ENCODE measurements around the gene TMEM135. TPM values are rescaled to one million over a fixed set of nuclear protein-coding genes. Genes with fewer than 3 reads are reported as not detected.

TMEM135 gene
- total RNA-seq, 1 experiment from 2014 or later: 14.0 TPM

DNA sequence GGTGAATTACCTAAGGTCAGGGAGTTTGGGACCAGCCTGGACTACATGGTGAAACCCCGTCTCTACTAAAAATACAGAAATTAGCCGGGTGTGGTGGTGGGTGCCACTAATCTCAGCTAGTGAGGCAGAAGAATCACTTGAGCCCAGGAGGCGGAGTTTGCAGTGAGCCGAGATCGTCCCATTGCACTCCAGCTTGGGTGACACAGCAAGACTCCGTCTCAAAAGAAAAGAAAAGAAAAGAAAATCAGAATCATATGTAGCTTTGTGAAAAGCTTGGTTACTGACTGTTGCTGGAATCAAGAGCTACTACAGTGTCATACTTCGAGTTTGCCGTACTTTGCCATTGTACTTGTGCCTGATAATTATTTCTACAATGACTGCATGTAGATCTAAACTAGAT lies 4.2 kb upstream of the TMEM135 start:
- Histone ChIP-seq H3K4me2 (ENCODE audit: low read length) (no peak overlapping the region), H3K79me2 (ENCODE audit: low read length) (peaks cover 8% of the 10 kb centered on the region), H3K4me3 (ENCODE audit: low read length) (no peak overlapping the region), H3K9me2 (replicated peaks; ENCODE audit: low read length) (no peaks in the 10 kb centered on the region), H3K27me3 (ENCODE audit: low read length) (no peaks in the 10 kb centered on the region), H3F3A (ENCODE audit: low read length, unreplicated experiment) (peaks cover 4% of the 10 kb centered on the region), H3K4me1 (ENCODE audit: insufficient read depth, low read length) (peaks cover 28% of the 10 kb centered on the region), H2AFZ (ENCODE audit: low read length) (no peak overlapping the region), H3K9ac (ENCODE audit: low read length) (no peak overlapping the region), H3K36me3 (ENCODE audit: low read depth, low read length) (no peaks in the 10 kb centered on the region), H4K20me1 (ENCODE audit: low read length) (no peaks in the 10 kb centered on the region), H3K9me3 (ENCODE audit: low read length) (no peaks in the 10 kb centered on the region), H3K27ac (ENCODE audit: low read length) (no peak overlapping the region)
- BruUV-seq (replicated peaks): no TSS peak
- ChIA-PET CTCF (no interaction called here), POLR2A (ENCODE audit: unreplicated experiment) (interaction anchor here (0.6 kb wide), 1 partner anchor 1372 kb away, joined by 6 read pairs; no protein-coding TSS in a partner anchor)
- intact Hi-C loops (cut with micrococcal nuclease): no loop called here
- no peak for DNase-seq
- TF ChIP-seq, protein P1, sequence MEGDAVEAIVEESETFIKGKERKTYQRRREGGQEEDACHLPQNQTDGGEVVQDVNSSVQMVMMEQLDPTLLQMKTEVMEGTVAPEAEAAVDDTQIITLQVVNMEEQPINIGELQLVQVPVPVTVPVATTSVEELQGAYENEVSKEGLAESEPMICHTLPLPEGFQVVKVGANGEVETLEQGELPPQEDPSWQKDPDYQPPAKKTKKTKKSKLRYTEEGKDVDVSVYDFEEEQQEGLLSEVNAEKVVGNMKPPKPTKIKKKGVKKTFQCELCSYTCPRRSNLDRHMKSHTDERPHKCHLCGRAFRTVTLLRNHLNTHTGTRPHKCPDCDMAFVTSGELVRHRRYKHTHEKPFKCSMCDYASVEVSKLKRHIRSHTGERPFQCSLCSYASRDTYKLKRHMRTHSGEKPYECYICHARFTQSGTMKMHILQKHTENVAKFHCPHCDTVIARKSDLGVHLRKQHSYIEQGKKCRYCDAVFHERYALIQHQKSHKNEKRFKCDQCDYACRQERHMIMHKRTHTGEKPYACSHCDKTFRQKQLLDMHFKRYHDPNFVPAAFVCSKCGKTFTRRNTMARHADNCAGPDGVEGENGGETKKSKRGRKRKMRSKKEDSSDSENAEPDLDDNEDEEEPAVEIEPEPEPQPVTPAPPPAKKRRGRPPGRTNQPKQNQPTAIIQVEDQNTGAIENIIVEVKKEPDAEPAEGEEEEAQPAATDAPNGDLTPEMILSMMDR (conservative IDR thresholded peaks at IDR 0.05; ENCODE audit: low read depth, low read length): no peak
- no peak for TF ChIP-seq EZH2phosphoT487 (IDR thresholded peaks at IDR 0.05; ENCODE audit: borderline replicate concordance, low read length)
- no peak for TF ChIP-seq EZH2 (IDR thresholded peaks at IDR 0.05; ENCODE audit: low read length, unreplicated experiment)
- ATAC-seq: no peak

DNA sequence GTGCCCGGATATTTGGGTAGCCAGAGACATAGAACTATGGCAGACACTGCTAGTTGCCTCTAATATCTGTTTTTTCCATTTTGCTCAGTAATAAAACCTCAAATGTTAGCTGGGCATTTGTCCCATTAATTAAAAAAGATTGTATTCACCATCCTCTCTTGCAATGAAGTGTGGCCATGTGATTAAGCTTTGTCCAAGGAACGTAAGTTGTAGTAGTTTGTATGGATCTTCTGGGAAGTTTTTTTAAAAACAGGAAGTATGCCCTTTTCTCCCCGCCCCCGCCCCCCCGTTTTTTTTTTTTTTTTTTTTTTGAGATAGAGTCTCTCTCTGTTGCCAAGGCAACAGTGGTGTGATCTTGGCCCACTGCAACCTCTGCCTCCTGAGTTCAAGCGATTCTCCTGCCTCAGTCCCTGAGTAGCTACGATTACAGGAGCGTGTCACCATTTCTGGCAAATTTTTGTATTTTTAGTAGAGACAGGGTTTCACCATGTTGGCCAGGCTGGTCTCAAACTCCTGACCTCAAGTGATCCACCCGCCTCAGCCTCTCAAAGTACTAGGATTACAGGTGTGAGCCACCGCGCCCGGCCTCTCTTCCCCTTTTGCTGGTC lies 1.7 kb upstream of the TMEM135 start:
- no peak for ATAC-seq
- POLR2A ChIA-PET (ENCODE audit: unreplicated experiment): interaction anchor here (0.6 kb wide), 3 partner anchors 97 to 1046 kb away, joined by 3 to 19 read pairs (median 10); no protein-coding TSS in a partner anchor
- Histone ChIP-seq H3K4me3 (ENCODE audit: low read length) (peak overlapping the region; percentile 97; the same call in 1 of the 2 replicates), H3K9me3 (ENCODE audit: low read length) (no peaks in the 10 kb centered on the region), H4K20me1 (ENCODE audit: low read length) (peaks cover 10% of the 10 kb centered on the region), H3K4me2 (ENCODE audit: low read length) (peak overlapping the region; percentile 90), H3F3A (ENCODE audit: low read length, unreplicated experiment) (peaks cover 1% of the 10 kb centered on the region), H3K4me1 (ENCODE audit: insufficient read depth, low read length) (peaks cover 37% of the 10 kb centered on the region), H3K9me2 (replicated peaks; ENCODE audit: low read length) (no peaks in the 10 kb centered on the region), H3K9ac (ENCODE audit: low read length) (no peak overlapping the region), H3K79me2 (ENCODE audit: low read length) (peaks cover 33% of the 10 kb centered on the region), H3K36me3 (ENCODE audit: low read depth, low read length) (no peaks in the 10 kb centered on the region), H3K27ac (ENCODE audit: low read length) (peak overlapping the region; percentile 72), H2AFZ (ENCODE audit: low read length) (peak overlapping the region; percentile 98; the same call in 1 of the 2 replicates), H3K27me3 (ENCODE audit: low read length) (no peaks in the 10 kb centered on the region)
- TF ChIP-seq EZH2phosphoT487 (IDR thresholded peaks at IDR 0.05; ENCODE audit: borderline replicate concordance, low read length) (no peak), EZH2 (IDR thresholded peaks at IDR 0.05; ENCODE audit: low read length, unreplicated experiment) (no peak)
- TF ChIP-seq, protein P1 (conservative IDR thresholded peaks at IDR 0.05; ENCODE audit: low read depth, low read length): no peak
- CTCF ChIA-PET: interaction anchor here (1.2 kb wide), 1 partner anchor 41 kb away, joined by 3 read pairs; no protein-coding TSS in a partner anchor
- intact Hi-C loops (cut with micrococcal nuclease): loop anchor here (2.0 to 5.0 kb wide), 4 partner anchors 29 to 99 kb away; partner anchors contain the start of gene FZD4
- BruUV-seq (replicated peaks): no TSS peak
- no peak for DNase-seq

Measured in PC-3 (cell line).